SK-N-SH treated with all-trans-retinoic acid at 6 μM for 48 hours (cell line): ENCODE results near the gene ITPKA.
"Not testable (repeated sequence)": the region's sequence is repeated elsewhere in the genome, so short reads cannot be mapped to it uniquely, and the experiment has no call there.

ENCODE experiments used
- ARNTL ChIP-seq: fragments of 450-650 bp; formaldehyde crosslinking; IDR thresholded peaks from 2 replicates; pipeline ENCODE4 v1.5.0; 2020; ENCODE audit warnings: low read depth, mild to moderate bottlenecking, moderate library complexity, borderline replicate concordance
- BACH2 ChIP-seq: fragments of 250-450 bp; sonication (Bioruptor Pico); IDR thresholded peaks from 2 replicates; pipeline ENCODE4 v1.9.0; 2021; ENCODE audit warnings: mild to moderate bottlenecking, borderline replicate concordance
- CSRNP3 ChIP-seq: fragments of 250-450 bp; sonication (Bioruptor Pico); IDR thresholded peaks from 2 replicates; pipeline ENCODE4 v1.5.1; 2021; ENCODE audit warnings: mild to moderate bottlenecking, moderate library complexity
- ESRRG ChIP-seq: fragments of 250-450 bp; sonication (Bioruptor Pico); IDR thresholded peaks from 2 replicates; pipeline ENCODE4 v1.6.1; 2021; ENCODE audit warnings: mild to moderate bottlenecking
- OSR1 ChIP-seq: fragments of 250-450 bp; sonication (Bioruptor Pico); IDR thresholded peaks from 2 replicates; pipeline ENCODE4 v1.8.0; 2022; ENCODE audit warnings: moderate library complexity, mild to moderate bottlenecking, inconsistent platforms
- PATZ1 ChIP-seq: fragments of 250-450 bp; sonication (Bioruptor Pico); IDR thresholded peaks from 2 replicates; pipeline ENCODE4 v1.8.0; 2020; ENCODE audit warnings: mild to moderate bottlenecking, moderate library complexity, borderline replicate concordance
- POU6F1 ChIP-seq: fragments of 250-450 bp; sonication (Bioruptor Pico); IDR thresholded peaks from 2 replicates; pipeline ENCODE4 v1.8.0; 2021; ENCODE audit warnings: low read depth, mild to moderate bottlenecking, moderate library complexity, borderline replicate concordance
- PPARA ChIP-seq: fragments of 250-450 bp; sonication (Bioruptor Pico); IDR thresholded peaks from 2 replicates; pipeline ENCODE4 v1.5.0; 2020; ENCODE audit warnings: mild to moderate bottlenecking, borderline replicate concordance
- SNAI2 ChIP-seq: fragments of 250-450 bp; sonication (Bioruptor Pico); IDR thresholded peaks from 2 replicates; pipeline ENCODE4 v1.5.0; 2020; ENCODE audit warnings: mild to moderate bottlenecking, moderate library complexity
- ZC3H10 ChIP-seq: fragments of 250-450 bp; sonication (Bioruptor Pico); IDR thresholded peaks from 2 replicates; pipeline ENCODE4 v1.5.1; 2021; ENCODE audit warnings: mild to moderate bottlenecking, moderate library complexity
- ZFP3 ChIP-seq: fragments of 250-450 bp; sonication (Bioruptor Pico); IDR thresholded peaks from 2 replicates; pipeline ENCODE4 v1.5.0; 2020; ENCODE audit warnings: mild to moderate bottlenecking, moderate library complexity
- ZFP30 ChIP-seq: fragments of 450-650 bp; formaldehyde crosslinking; IDR thresholded peaks from 2 replicates; pipeline ENCODE4 v1.5.0; 2022; ENCODE audit warnings: mild to moderate bottlenecking, moderate library complexity
- ZNF8 ChIP-seq: fragments of 450-650 bp; formaldehyde crosslinking; IDR thresholded peaks from 2 replicates; pipeline ENCODE4 v1.5.0; 2020; ENCODE audit warnings: mild to moderate bottlenecking, moderate library complexity
- TF ChIP-seq, protein P1 (sequence below): fragments of 250-450 bp; sonication (Bioruptor Pico); IDR thresholded peaks from 2 replicates; pipeline ENCODE4 v1.5.1; 2020; ENCODE audit warnings: low read depth, mild to moderate bottlenecking, moderate library complexity

- not testable (repeated sequence) for TF ChIP-seq PATZ1 (CRISPR knock-in tag); ZFP3 (CRISPR knock-in tag); ESRRG (CRISPR knock-in tag); PPARA (CRISPR knock-in tag); OSR1 (CRISPR knock-in tag); POU6F1; SNAI2; CSRNP3; ZC3H10 (CRISPR knock-in tag); BACH2 (CRISPR knock-in tag); ZFP30 (CRISPR knock-in tag); ARNTL (CRISPR knock-in tag)
- TF ChIP-seq, protein P1, sequence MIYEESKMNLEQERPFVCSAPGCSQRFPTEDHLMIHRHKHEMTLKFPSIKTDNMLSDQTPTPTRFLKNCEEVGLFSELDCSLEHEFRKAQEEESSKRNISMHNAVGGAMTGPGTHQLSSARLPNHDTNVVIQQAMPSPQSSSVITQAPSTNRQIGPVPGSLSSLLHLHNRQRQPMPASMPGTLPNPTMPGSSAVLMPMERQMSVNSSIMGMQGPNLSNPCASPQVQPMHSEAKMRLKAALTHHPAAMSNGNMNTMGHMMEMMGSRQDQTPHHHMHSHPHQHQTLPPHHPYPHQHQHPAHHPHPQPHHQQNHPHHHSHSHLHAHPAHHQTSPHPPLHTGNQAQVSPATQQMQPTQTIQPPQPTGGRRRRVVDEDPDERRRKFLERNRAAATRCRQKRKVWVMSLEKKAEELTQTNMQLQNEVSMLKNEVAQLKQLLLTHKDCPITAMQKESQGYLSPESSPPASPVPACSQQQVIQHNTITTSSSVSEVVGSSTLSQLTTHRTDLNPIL: not testable (repeated sequence)
- peak; percentile 60; the same call in 1 of the 2 replicates for TF ChIP-seq ZNF8 (CRISPR knock-in tag)
These were observed 24.0 kb upstream of the ITPKA start for GRCh38 chr15:41469644-41470043.
